HG03565 (cell line): ENCODE results near the gene AKNAD1.
A peak's percentile ranks its signal among the peaks of the same experiment; 100 is the strongest.
"Not testable (repeated sequence)": the region's sequence is repeated elsewhere in the genome, so short reads cannot be mapped to it uniquely, and the experiment has no call there.

ENCODE experiments used
- ATAC-seq: cut with Tn5 transposase; IDR thresholded peaks from one replicate; pipeline ENCODE4 v1.9.1; 2021; ENCODE audit warnings: mild to moderate bottlenecking, moderate library complexity; ENCODE audit not compliant: unreplicated experiment

Gene AKNAD1, protein sequence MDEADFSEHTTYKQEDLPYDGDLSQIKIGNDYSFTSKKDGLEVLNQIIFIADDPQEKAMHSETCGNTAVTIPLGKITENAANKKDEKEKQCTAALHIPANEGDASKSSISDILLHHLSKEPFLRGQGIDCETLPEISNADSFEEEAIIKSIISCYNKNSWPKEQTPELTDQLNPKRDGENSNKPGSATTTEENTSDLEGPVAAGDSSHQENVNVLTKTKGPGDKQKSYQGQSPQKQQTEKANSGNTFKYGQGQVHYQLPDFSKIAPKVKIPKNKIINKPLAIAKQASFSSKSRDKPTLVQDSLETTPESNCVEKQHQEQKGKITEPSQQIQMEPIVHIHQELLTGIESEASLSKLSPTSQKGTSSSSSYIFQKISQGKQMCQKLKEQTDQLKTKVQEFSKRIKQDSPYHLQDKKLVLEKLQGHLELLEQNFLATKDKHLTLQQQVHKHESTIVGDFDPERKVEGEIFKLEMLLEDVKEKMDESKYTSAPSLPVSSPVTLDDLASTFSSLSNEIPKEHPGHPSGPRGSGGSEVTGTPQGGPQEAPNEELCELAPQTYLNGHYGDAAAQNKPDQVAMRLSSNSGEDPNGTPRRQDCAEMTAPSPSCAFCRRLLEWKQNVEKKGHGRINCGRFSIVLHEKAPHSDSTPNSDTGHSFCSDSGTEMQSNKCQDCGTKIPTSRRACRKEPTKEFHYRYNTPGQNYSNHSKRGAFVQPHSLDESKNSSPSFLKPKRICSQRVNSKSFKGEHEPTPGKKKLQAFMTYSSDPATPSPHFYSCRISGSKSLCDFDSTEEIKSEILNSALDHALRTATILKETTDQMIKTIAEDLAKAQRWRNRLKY

GRCh38 chr1:108856994-108857393, at the start of gene AKNAD1:
Gene AKNAD1 (minus strand): TSS chr1:108857094. CDS start chr1:108852664, 4,430 bp downstream.
- no peak for ATAC-seq

- no peak for ATAC-seq
Observed at GRCh38 chr1:108901106-108901505, 44.2 kb upstream of the AKNAD1 start.

DNA sequence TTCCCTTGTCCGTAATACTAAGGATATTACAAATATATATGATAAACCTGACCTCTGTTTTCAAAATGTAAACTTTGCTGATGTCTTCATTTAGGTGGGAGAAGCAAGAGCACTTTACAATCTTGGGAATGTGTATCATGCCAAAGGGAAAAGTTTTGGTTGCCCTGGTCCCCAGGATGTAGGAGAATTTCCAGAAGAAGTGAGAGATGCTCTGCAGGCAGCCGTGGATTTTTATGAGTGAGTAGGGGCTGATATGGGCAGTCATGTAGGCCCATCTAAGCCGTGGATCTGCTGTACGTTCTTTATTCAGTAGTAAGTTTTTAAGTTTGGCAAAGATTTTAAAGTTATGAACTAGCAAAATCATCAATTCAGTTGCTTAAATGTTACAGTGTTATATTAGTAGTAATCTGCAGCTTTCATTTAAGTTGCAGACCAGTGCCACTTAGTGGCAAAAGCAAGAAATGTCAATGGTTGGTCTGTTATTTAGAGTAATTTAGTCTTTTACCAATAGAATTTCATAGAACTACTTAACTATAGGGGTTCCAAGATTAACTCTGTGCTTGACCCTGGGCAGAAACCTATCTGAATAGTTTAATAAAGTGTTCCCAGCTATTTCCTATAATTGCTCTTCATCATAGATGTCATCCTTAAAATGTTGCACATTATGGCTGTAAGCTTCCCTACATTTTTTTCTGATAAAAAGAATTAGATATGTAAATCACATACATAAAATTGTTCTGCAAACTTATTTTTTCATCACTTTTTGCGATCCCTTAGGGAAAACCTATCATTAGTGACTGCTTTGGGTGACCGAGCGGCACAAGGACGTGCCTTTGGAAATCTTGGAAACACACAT, 41.2 kb upstream of the AKNAD1 start:
- ATAC-seq: peak; percentile 79

- no peak for ATAC-seq
Observed at GRCh38 chr1:108896146-108897145, 39.6 kb upstream of the AKNAD1 start.

- ATAC-seq: no peak
Observed at GRCh38 chr1:108893141-108893530, 36.2 kb upstream of the AKNAD1 start.

- ATAC-seq: no peak
Observed at GRCh38 chr1:108892356-108893140, 35.7 kb upstream of the AKNAD1 start.

- no peak for ATAC-seq
Observed at GRCh38 chr1:108889706-108890384, 33.0 kb upstream of the AKNAD1 start.

GRCh38 chr1:108889006-108889645, 32.2 kb upstream of the AKNAD1 start:
- not testable (repeated sequence) for ATAC-seq

- ATAC-seq: no peak
Observed at GRCh38 chr1:108886292-108886691, 29.4 kb upstream of the AKNAD1 start.

- ATAC-seq: no peak
Observed at GRCh38 chr1:108884968-108885367, 28.1 kb upstream of the AKNAD1 start.

DNA sequence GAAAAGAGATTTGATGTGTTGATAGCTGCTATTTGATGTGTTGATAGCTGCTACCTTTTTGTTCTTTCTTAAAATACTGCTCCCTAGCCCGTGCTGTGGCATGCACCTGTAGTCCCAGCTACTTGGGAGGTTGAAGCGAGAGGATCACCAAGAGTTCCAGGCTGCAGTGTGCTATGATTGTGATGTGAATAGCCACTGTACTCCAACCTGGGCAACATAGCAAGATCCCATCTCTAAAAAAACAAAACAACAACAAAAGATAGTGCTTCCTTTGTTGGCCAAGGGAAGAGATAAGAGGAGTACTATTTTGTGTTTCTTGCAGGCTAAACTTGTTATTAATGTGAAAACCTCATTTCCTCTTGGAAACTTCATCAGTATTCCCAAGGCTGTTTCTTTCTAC, 25.9 kb upstream of the AKNAD1 start:
- no peak for ATAC-seq

GRCh38 chr1:108881369-108881768, 24.5 kb upstream of the AKNAD1 start:
- ATAC-seq: no peak

GRCh38 chr1:108880850-108881249, 24.0 kb upstream of the AKNAD1 start:
- no peak for ATAC-seq

GRCh38 chr1:108878678-108879077, 21.8 kb upstream of the AKNAD1 start:
- no peak for ATAC-seq

DNA sequence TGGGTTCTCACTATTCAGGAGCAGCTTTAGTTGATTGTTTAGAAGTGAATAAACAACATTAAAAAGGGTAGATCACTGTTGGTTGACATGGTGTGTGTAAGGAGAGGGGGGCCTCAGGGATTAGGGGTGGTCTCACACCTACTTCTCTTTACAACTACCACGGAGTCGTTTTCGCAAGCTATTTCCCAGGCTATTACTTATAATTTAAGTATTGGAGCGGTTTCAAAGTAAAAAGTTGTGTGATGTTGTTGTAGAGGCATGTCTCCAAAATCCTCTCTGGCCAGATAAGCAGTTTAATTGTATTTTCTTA, 21.2 kb upstream of the AKNAD1 start:
- no peak for ATAC-seq

DNA sequence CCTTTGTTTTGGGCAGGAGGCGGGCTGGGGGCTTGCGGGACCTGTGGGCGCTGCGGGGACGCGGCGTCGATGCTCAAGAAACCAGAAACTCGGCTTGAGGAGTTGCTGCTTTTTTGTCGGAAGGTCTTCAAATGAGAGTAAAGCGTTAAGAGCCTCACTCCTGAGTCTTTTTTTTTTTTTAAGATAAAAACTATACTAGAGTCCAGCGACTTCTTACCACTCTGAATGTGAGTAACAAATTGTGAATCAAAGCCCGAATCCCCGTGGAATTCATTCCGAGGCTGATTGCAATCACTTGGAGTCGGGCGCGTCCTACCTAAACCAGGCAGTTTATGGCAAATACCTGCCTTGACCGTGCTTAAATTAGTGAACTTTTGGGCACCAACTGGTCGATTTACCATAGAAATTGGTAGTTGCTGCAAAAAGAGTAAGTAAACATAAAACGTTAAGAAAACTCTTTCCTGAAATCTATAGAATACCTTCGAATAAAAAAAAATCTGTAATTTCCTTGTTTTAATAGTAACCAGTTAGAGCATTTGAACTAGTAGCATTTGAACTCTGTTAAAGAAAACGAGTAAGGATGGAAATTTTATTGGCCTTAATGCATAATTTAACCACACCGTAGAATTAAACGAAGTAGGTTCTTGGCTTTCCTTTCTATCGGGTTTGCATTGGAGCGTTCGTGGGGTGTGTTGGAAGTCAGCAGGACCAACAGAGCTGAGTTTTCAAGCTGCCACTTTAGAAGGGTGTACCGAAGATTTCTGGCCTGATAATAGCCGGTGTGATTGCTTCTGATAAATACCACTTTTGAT, 20.7 kb upstream of the AKNAD1 start:
- no peak for ATAC-seq

- no peak for ATAC-seq
Observed at GRCh38 chr1:108871050-108871724, 14.3 kb upstream of the AKNAD1 start.
